HEK293 (cell line): Measurements from ENCODE around the gene TANGO2.

Experiments used
- CTCF ChIA-PET: fragments of 350-600 bp; formaldehyde crosslinking; extraction: SDS; loops from one replicate; lab custom pipeline; 2021; ENCODE audit warnings: antibody characterized with exemption; lab: Yijun Ruan, JAX
- POLR2A ChIA-PET: fragments of 300-600 bp; formaldehyde crosslinking; extraction: SDS; loops from one replicate; lab custom pipeline; 2020; ENCODE audit warnings: antibody characterized with exemption, inconsistent platforms; lab: Yijun Ruan, JAX
- H3K27ac ChIP-seq: fragments of 200-500 bp; sonication (Bioruptor generic); 2 replicates; pipeline ENCODE4 v1.5.1; 2014; ENCODE audit warnings: low read depth, low read length, control low read depth, inconsistent platforms; ENCODE audit errors: extremely low read depth
- H3K36me3 ChIP-seq, 2 experiments: fragments of 200-500 bp in 1 of 2; sonication (Bioruptor generic) in 1 of 2; 1 replicate in 1 of 2; 2 replicates in 1 of 2; pipeline ENCODE4 v1.5.1; 2014 to 2017; ENCODE audit warnings: inconsistent platforms in 2 of 2, low read length in 2 of 2; ENCODE audit not compliant: control insufficient read depth in 2 of 2, insufficient read depth in 1 of 2
- H3K4me1 ChIP-seq: fragments of 200-500 bp; sonication (Bioruptor generic); 2 replicates; pipeline ENCODE4 v1.5.1; 2014; ENCODE audit warnings: mild to moderate bottlenecking, low read length, inconsistent platforms; ENCODE audit not compliant: control insufficient read depth, insufficient read depth
- H3K4me3 ChIP-seq: 2 replicates; pipeline ENCODE4 v1.5.1; 2011; ENCODE audit warnings: low read depth, mild to moderate bottlenecking, control low read depth, low read length, moderate library complexity
- H3K9me3 ChIP-seq: fragments of 200-500 bp; sonication (Bioruptor generic); 2 replicates; pipeline ENCODE4 v1.5.1; 2014; ENCODE audit warnings: low read depth, low read length, inconsistent platforms; ENCODE audit not compliant: control insufficient read depth, insufficient read depth
- KLF8 ChIP-seq: fragments of 450-650 bp; formaldehyde crosslinking; IDR thresholded peaks from 2 replicates; pipeline ENCODE4 v1.5.1; 2016; ENCODE audit warnings: missing biosample characterization, missing genetic modification characterization
- MYNN ChIP-seq: fragments of 450-650 bp; formaldehyde crosslinking; IDR thresholded peaks from 2 replicates; pipeline ENCODE4 v1.5.1; 2016; ENCODE audit warnings: missing biosample characterization, missing genetic modification characterization, borderline replicate concordance
- ZIC2 ChIP-seq: fragments of 450-650 bp; formaldehyde crosslinking; IDR thresholded peaks from 2 replicates; pipeline ENCODE4 v1.5.1; 2016; ENCODE audit warnings: missing biosample characterization, missing genetic modification characterization
- ZNF121 ChIP-seq: fragments of 450-650 bp; formaldehyde crosslinking; IDR thresholded peaks from 2 replicates; pipeline ENCODE4 v1.5.1; 2016; ENCODE audit warnings: missing biosample characterization, missing genetic modification characterization
- ZNF132 ChIP-seq: fragments of 450-650 bp; formaldehyde crosslinking; IDR thresholded peaks from 2 replicates; pipeline ENCODE4 v1.5.1; 2017; ENCODE audit warnings: missing biosample characterization, missing genetic modification characterization, borderline replicate concordance
- ZNF16 ChIP-seq: fragments of 450-650 bp; formaldehyde crosslinking; IDR thresholded peaks from 2 replicates; pipeline ENCODE4 v1.5.1; 2016; ENCODE audit warnings: low read depth, missing biosample characterization, missing genetic modification characterization
- ZNF19 ChIP-seq: fragments of 450-650 bp; formaldehyde crosslinking; IDR thresholded peaks from 2 replicates; pipeline ENCODE4; 2016; ENCODE audit warnings: missing biosample characterization, missing genetic modification characterization, low read depth
- ZNF202 ChIP-seq: fragments of 450-650 bp; formaldehyde crosslinking; IDR thresholded peaks from 2 replicates; pipeline ENCODE4 v1.5.1; 2016; ENCODE audit warnings: missing biosample characterization, missing genetic modification characterization, borderline replicate concordance
- ZNF302 ChIP-seq: fragments of 450-650 bp; formaldehyde crosslinking; IDR thresholded peaks from 2 replicates; pipeline ENCODE4 v1.5.1; 2016; ENCODE audit warnings: missing biosample characterization, missing genetic modification characterization, low read depth
- ZNF311 ChIP-seq: fragments of 450-650 bp; formaldehyde crosslinking; IDR thresholded peaks from 2 replicates; pipeline ENCODE4 v1.5.1; 2017; ENCODE audit warnings: missing biosample characterization, missing genetic modification characterization, borderline replicate concordance
- ZNF335 ChIP-seq: fragments of 450-650 bp; formaldehyde crosslinking; conservative IDR thresholded peaks from 2 replicates; pipeline ENCODE4 v1.5.1; 2016; ENCODE audit warnings: missing biosample characterization, missing genetic modification characterization
- ZNF560 ChIP-seq: fragments of 450-650 bp; formaldehyde crosslinking; IDR thresholded peaks from 2 replicates; pipeline ENCODE4 v1.5.1; 2017; ENCODE audit warnings: missing biosample characterization, missing genetic modification characterization, borderline replicate concordance
- ZNF626 ChIP-seq: fragments of 450-650 bp; sonication (Bioruptor Pico); formaldehyde crosslinking; IDR thresholded peaks from 2 replicates; pipeline ENCODE4 v1.5.1; 2018; ENCODE audit warnings: missing biosample characterization, missing genetic modification characterization, inconsistent platforms
- ZNF747 ChIP-seq: fragments of 450-650 bp; formaldehyde crosslinking; IDR thresholded peaks from 2 replicates; pipeline ENCODE4 v1.5.1; 2016; ENCODE audit warnings: missing biosample characterization, missing genetic modification characterization
- ZNF785 ChIP-seq: fragments of 450-650 bp; formaldehyde crosslinking; IDR thresholded peaks from 2 replicates; pipeline ENCODE4 v1.5.1; 2016; ENCODE audit warnings: missing biosample characterization, missing genetic modification characterization
- ZNF843 ChIP-seq: fragments of 450-650 bp; formaldehyde crosslinking; IDR thresholded peaks from 2 replicates; pipeline ENCODE4 v1.5.1; 2016; ENCODE audit warnings: missing biosample characterization, missing genetic modification characterization
- ZXDB ChIP-seq: fragments of 450-650 bp; formaldehyde crosslinking; IDR thresholded peaks from 2 replicates; pipeline ENCODE4 v1.5.1; 2016; ENCODE audit warnings: missing biosample characterization, missing genetic modification characterization
- TF ChIP-seq, protein P1 (sequence below): fragments of 450-650 bp; formaldehyde crosslinking; IDR thresholded peaks from 2 replicates; pipeline ENCODE4 v1.5.1; 2016; ENCODE audit warnings: missing biosample characterization, missing genetic modification characterization
- TF ChIP-seq, protein P2 (sequence below): fragments of 450-650 bp; formaldehyde crosslinking; IDR thresholded peaks from 2 replicates; pipeline ENCODE4 v1.5.1; 2016; ENCODE audit warnings: missing biosample characterization, missing genetic modification characterization, low read depth
- TF ChIP-seq, protein P3 (sequence below): fragments of 450-650 bp; formaldehyde crosslinking; IDR thresholded peaks from 2 replicates; pipeline ENCODE4 v1.5.1; 2017; ENCODE audit warnings: missing biosample characterization, missing genetic modification characterization

The TANGO2 gene

DNA sequence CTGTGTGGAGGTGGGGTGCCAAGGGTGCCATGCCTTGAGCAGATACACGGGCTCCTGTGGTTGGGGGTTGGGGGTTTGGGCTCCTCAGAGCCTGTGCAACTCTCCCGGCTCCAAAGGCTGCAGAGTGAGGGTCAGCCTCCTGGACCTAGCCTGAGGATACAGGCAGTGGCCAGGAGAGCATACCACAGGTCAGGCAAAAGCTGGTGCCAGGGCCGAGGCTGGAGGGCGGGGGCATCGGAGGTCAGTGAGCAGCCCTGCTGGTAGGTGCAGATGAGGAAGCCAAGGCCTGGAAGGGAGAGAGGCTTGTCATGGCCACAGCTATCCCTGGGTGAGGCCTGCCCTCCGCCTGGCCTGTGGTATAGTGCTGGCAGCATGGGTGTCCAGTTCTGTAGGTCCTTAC lies 33.6 kb downstream of the TANGO2 start:
- no peak for TF ChIP-seq ZNF132 (tag by site-specific recombination)
- TF ChIP-seq ZNF785 (tag by site-specific recombination): no peak
- no peak for TF ChIP-seq ZNF302
- TF ChIP-seq ZNF202 (tag by site-specific recombination): no peak
- TF ChIP-seq ZIC2: no peak
- TF ChIP-seq ZNF747 (tag by site-specific recombination): no peak
- TF ChIP-seq, protein P1, sequence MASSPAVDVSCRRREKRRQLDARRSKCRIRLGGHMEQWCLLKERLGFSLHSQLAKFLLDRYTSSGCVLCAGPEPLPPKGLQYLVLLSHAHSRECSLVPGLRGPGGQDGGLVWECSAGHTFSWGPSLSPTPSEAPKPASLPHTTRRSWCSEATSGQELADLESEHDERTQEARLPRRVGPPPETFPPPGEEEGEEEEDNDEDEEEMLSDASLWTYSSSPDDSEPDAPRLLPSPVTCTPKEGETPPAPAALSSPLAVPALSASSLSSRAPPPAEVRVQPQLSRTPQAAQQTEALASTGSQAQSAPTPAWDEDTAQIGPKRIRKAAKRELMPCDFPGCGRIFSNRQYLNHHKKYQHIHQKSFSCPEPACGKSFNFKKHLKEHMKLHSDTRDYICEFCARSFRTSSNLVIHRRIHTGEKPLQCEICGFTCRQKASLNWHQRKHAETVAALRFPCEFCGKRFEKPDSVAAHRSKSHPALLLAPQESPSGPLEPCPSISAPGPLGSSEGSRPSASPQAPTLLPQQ (tag by site-specific recombination): no peak
- TF ChIP-seq ZNF335 (tag by site-specific recombination): no peak
- no peak for TF ChIP-seq ZNF560
- TF ChIP-seq ZNF311 (tag by site-specific recombination): no peak
- no peak for TF ChIP-seq ZNF19
- H3K9me3 ChIP-seq: no peaks in the 10 kb centered on the region
- peaks cover 0 to 55% of the 10 kb centered on the region in 2 experiments; a peak in 2 of 3 replicates for H3K36me3 ChIP-seq
- ChIA-PET POLR2A (no interaction called here), CTCF (interaction anchor here (0.7 kb wide), 1 partner anchor 36 kb away, joined by 3 read pairs; no protein-coding TSS in a partner anchor)
- no peaks in the 10 kb centered on the region for H3K4me1 ChIP-seq
- no peak overlapping the region for H3K27ac ChIP-seq
- no peak overlapping the region for H3K4me3 ChIP-seq

- POLR2A ChIA-PET: no interaction called here
- H3K36me3 ChIP-seq: peaks cover 0 to 55% of the 10 kb centered on the region in 2 experiments; a peak in 2 of 3 replicates
- no peak overlapping the region for H3K27ac ChIP-seq
- no peaks in the 10 kb centered on the region for H3K4me1 ChIP-seq
- TF ChIP-seq ZXDB (tag by site-specific recombination) (no peak), MYNN (tag by site-specific recombination) (no peak), ZNF626 (tag by site-specific recombination) (no peak), ZNF121 (tag by site-specific recombination) (peak; percentile 93), KLF8 (tag by site-specific recombination) (no peak), ZNF843 (tag by site-specific recombination) (no peak), ZNF16 (tag by site-specific recombination) (no peak)
- TF ChIP-seq, protein P2, sequence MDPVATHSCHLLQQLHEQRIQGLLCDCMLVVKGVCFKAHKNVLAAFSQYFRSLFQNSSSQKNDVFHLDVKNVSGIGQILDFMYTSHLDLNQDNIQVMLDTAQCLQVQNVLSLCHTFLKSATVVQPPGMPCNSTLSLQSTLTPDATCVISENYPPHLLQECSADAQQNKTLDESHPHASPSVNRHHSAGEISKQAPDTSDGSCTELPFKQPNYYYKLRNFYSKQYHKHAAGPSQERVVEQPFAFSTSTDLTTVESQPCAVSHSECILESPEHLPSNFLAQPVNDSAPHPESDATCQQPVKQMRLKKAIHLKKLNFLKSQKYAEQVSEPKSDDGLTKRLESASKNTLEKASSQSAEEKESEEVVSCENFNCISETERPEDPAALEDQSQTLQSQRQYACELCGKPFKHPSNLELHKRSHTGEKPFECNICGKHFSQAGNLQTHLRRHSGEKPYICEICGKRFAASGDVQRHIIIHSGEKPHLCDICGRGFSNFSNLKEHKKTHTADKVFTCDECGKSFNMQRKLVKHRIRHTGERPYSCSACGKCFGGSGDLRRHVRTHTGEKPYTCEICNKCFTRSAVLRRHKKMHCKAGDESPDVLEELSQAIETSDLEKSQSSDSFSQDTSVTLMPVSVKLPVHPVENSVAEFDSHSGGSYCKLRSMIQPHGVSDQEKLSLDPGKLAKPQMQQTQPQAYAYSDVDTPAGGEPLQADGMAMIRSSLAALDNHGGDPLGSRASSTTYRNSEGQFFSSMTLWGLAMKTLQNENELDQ (tag by site-specific recombination): no peak
- TF ChIP-seq, protein P3, sequence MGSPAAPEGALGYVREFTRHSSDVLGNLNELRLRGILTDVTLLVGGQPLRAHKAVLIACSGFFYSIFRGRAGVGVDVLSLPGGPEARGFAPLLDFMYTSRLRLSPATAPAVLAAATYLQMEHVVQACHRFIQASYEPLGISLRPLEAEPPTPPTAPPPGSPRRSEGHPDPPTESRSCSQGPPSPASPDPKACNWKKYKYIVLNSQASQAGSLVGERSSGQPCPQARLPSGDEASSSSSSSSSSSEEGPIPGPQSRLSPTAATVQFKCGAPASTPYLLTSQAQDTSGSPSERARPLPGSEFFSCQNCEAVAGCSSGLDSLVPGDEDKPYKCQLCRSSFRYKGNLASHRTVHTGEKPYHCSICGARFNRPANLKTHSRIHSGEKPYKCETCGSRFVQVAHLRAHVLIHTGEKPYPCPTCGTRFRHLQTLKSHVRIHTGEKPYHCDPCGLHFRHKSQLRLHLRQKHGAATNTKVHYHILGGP (tag by site-specific recombination): no peak
- no peaks in the 10 kb centered on the region for H3K9me3 ChIP-seq
- CTCF ChIA-PET: no interaction called here
- H3K4me3 ChIP-seq: no peak overlapping the region
Measured at GRCh38 chr22:20055144-20055543, 34.2 kb downstream of the TANGO2 start.
